ENCODE data around the gene FAM222A. TPM values are rescaled to one million over a fixed set of nuclear protein-coding genes. Genes with fewer than 3 reads are reported as not detected.
A peak's percentile ranks its signal among the peaks of the same experiment; 100 is the strongest.

The FAM222A gene
- total RNA-seq, 4 donors from 2014 or later: 4.8 to 7.2 (median 6.1) TPM

DNA sequence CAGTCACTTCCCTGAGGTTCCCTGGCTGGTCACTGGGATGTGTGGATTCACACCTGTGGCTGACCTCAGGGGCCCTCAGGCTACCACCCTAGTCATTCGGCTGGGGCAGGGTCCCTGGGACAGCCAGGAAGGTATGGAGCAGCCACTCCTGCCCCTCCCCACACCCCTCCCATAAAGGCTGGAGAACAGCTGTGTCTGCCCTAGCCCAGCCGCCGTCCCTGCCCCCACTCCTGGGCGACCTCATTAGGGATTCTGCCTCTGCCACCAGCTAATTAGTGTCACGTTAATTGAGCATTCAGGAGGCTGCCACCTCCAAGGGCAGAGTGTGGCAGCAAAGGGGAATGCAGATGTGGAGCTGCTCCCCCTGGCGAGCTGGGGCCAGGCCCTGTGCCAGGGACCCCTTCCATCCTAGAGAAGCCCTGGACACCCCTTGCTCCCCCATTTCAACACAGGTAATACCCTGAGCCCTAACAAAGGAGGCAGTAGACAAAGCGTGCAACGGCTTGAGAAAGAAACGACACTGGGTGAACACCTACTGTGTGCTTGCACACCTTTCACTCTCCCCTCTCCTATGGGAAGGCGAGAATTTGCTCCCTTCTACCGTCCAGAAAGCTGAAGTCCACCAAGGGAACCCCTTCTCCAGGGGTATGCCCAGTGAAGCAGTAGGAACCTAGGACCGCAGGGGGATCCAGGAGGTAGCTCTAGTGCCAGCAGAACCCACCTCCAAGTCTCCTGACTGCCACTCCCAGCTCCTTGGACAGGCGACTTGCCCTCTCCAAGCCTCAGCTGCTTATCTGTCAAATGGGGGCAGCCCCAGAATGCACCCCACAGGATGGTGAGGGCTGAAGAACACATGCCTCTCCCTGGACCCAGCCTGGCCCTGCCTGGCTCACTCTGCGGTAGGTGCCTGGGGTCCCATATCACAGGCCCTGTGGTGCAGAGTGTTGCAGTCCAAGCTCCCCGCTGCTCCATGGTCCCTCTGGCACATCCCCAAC is 45.1 kb downstream of the FAM222A start:
- peak in 1 of 2 donors; percentile 59 for DNase-seq (ENCODE audit: low spot score in 2 of 2)
- 72 to 81% methylated on average over 11 to 14 of the region's 15 CpGs for WGBS, 2 donors
- no peak overlapping the region for H3K4me3 ChIP-seq (ENCODE audit: low read depth, poor library complexity, severe bottlenecking)
- no peak for TF ChIP-seq POLR2A (IDR thresholded peaks at IDR 0.05)
- TF ChIP-seq, protein P1, sequence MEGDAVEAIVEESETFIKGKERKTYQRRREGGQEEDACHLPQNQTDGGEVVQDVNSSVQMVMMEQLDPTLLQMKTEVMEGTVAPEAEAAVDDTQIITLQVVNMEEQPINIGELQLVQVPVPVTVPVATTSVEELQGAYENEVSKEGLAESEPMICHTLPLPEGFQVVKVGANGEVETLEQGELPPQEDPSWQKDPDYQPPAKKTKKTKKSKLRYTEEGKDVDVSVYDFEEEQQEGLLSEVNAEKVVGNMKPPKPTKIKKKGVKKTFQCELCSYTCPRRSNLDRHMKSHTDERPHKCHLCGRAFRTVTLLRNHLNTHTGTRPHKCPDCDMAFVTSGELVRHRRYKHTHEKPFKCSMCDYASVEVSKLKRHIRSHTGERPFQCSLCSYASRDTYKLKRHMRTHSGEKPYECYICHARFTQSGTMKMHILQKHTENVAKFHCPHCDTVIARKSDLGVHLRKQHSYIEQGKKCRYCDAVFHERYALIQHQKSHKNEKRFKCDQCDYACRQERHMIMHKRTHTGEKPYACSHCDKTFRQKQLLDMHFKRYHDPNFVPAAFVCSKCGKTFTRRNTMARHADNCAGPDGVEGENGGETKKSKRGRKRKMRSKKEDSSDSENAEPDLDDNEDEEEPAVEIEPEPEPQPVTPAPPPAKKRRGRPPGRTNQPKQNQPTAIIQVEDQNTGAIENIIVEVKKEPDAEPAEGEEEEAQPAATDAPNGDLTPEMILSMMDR (IDR thresholded peaks at IDR 0.05): no peak
- intact Hi-C loops (cut with DNase I; ENCODE audit: low total_unique reads): no loop called here

DNA sequence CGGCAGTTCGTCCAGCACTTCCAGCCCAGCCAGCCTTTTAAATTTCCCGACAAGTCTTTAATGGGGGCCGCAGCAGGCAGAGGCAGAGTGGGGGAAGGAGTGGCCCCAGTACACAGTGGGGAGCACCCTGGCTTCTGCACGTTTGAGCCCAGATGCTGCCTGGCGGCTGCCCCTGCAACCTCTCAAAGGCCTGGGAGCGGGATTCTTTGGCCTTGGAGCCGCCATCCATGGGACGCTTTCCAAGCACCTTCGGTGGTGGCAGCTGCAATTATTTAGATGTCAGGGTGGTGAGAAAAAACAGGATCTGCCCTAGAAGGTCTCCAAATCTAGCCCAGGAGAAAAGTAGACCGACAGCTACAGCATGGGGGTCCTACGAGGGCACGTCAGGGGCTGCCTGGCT is 46.0 kb downstream of the FAM222A start:
- intact Hi-C loops (cut with DNase I; ENCODE audit: low total_unique reads): no loop called here
- no peak for TF ChIP-seq POLR2A (IDR thresholded peaks at IDR 0.05)
- WGBS, 2 donors: 78 to 86% methylated on average over 12 to 13 of the region's 13 CpGs
- DNase-seq (ENCODE audit: low spot score in 2 of 2): no peak
- no peak overlapping the region for H3K4me3 ChIP-seq (ENCODE audit: low read depth, poor library complexity, severe bottlenecking)

DNA sequence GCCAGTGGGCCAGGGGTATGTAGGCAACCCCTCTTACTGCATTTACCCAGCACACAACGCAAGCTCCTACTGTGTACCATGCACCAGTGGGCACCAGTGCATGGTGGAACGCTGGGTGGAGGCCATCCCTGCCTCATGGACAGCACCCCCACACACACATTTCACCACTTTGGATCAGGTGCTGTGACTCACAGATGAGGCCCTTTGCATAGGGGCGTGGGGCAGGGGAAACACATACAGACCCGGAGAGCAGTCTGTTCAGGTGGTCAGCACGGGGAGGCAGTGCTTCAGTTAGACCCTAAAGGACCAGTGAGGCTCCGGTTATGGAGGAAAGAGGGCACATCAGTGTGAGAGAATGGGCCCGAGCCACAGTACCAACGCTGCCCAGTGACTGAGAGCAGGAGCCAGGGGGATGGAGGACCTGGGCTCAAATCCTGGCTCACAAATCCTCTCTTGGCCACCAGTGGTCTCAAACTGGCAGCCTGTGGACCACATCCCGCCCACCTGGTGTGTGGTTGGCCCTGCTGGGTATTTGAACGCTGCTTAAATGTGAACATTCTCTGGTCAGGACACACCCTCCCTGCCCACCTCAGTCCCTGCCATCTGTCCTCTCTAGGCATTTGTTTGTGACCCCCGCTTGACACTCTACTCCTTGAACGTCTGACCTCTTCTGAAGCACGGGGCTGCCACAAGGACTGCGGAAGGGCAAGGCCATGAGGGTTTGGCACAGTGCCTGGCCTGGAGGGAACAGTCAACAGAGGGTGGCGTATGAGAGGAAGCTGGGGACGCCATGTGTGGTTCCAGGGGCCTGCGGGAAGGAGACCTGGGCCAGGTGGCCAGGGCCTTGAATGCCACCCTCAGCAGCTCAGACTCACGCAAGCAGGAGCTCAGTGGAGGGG is 46.7 kb downstream of the FAM222A start:
- no peak for TF ChIP-seq POLR2A (IDR thresholded peaks at IDR 0.05)
- TF ChIP-seq, protein P1 (IDR thresholded peaks at IDR 0.05): peak in 1 of 3 donors; percentile 15
- peak in 1 of 2 donors; percentile 81 for DNase-seq (ENCODE audit: low spot score in 2 of 2)
- 82 to 86% methylated on average over 18 of the region's 18 CpGs for WGBS, 2 donors
- H3K4me3 ChIP-seq (ENCODE audit: low read depth, poor library complexity, severe bottlenecking): no peak overlapping the region
- intact Hi-C loops (cut with DNase I; ENCODE audit: low total_unique reads): no loop called here

DNA sequence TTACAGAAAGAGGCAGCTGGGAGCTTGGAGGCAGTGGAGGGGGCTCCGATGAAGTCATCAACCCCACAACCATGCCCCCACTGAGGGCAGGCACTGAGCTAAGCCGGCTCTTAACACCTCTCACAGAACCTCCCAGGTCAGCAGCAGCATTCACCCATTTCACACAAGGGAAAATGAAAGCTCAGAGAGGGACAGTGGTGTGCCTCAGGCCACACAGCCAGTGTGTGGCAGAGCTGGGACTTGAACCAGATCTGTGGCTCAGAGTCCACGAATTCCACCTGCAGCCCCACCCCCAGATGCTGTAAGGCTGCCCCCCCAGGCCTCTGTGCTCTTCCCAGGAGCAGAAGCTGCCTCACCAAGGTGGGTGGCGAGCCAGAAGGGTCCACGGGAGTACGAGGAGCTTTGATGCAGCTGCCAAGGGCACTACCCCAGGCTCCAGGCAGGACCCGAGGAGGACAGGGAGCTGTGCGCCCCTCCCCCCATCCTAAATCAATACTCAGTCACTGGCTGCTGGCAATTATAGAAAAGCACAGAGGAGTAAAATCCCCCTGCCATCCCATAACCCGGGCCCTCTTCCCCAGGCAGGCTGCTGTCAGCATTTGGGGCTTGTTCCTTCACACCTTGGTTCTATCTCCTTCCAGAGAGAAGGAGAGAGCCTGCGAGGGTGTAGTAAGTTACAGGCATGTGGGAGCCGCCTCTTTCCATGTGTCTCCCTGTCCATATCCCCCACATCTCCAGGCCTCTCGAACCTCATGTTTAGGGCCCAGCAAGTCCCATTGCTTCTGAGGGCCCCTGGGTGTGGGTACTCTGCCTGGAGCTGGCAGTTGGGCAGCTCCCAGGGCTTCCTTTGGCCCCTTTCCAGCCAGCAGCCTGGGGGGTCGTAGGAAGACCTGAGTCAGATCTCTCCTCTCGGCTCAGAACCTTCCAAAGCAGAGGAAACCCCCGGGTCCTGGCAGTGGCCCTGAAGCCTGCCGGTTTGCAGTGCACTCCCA is 47.6 kb downstream of the FAM222A start:
- TF ChIP-seq, protein P1 (IDR thresholded peaks at IDR 0.05): no peak
- TF ChIP-seq POLR2A (IDR thresholded peaks at IDR 0.05): no peak
- H3K4me3 ChIP-seq (ENCODE audit: low read depth, poor library complexity, severe bottlenecking): no peak overlapping the region
- intact Hi-C loops (cut with DNase I; ENCODE audit: low total_unique reads): no loop called here
- WGBS, 2 donors: 71% methylated on average over 16 of the region's 16 CpGs
- peak in 1 of 2 donors; percentile 74 for DNase-seq (ENCODE audit: low spot score in 2 of 2)

DNA sequence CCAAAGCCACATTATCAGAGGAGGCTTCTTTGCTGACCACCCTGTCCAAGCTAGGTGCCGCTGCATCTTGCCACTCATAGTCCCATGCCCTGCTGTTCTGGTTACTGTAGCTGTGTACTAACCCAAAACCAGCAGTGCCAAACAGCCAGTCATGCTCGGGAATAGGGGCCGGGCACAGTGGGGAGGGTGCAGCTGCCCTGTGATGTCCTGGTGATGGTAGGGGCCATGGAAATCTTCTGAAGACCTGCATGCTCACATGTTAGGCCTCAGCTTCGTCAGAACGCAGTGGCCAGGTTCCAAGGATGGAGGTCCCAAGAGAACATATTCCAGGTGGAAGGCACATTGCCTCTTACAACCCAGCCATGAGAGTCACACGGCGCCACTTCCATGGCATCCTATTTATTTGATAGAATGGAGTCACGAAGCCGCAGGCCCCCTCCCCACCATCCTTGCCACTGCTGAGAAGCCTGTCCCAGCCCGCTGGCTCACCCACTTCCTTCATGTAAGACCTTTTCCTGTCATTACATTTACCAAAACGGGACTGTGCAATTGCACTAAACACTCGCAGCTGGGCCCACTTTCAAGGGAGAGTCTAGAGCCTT is 48.5 kb downstream of the FAM222A start:
- H3K4me3 ChIP-seq (ENCODE audit: low read depth, poor library complexity, severe bottlenecking): no peak overlapping the region
- DNase-seq (ENCODE audit: low spot score in 2 of 2): peak in 1 of 2 donors; percentile 62
- 83 to 88% methylated on average over 12 of the region's 12 CpGs for WGBS, 2 donors
- no peak for TF ChIP-seq POLR2A (IDR thresholded peaks at IDR 0.05)
- TF ChIP-seq, protein P1 (IDR thresholded peaks at IDR 0.05): no peak
- intact Hi-C loops (cut with DNase I; ENCODE audit: low total_unique reads): no loop called here

Measured in lower leg skin (tissue), 4 donors.